Measurements from ENCODE around the gene MBD3L2B. TPM values are rescaled to one million over a fixed set of nuclear protein-coding genes. Genes with fewer than 3 reads are reported as not detected.
"Not testable (repeated sequence)": the region's sequence is repeated elsewhere in the genome, so short reads cannot be mapped to it uniquely, and the experiment has no call there.

MBD3L2B gene
- total and polyA plus RNA-seq, 4 donors = not detected

DNA sequence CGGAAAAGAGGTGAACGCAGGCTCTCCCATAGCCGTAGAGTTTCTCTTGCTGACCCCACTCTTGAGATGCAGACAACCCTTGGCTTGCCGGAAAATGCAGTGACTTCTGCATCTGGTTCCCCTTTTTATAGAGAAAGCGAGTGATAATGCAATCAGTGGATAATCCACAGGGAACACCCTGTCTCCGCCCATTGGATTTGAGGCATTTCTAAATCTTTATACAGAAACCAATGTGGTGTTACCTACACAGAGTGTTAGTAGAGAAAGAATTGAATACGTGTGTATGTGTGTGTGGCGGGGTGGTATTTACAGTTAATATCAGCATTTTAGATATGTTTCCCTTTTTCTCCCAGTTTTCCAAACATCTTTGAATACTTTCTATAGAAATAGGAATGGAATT lies 37.3 kb upstream of the MBD3L2B start, which contains the start of gene MBD3L3:
Gene MBD3L3 (minus strand): TSS at position 101 of the 400 bp plus-strand sequence. CDS start 71 bp downstream, at position 30.
- H3K4me1 ChIP-seq (ENCODE audit: control insufficient read depth, insufficient read depth, low read length); H3K4me3 ChIP-seq (ENCODE audit: low read depth, low read length); H3K27ac ChIP-seq (ENCODE audit: low read depth, low read length); DNase-seq (ENCODE audit: low read depth in 4 of 6, low spot score in 6 of 6); H3K9me3 ChIP-seq (ENCODE audit: control insufficient read depth, insufficient read depth, low read length); H3K27me3 ChIP-seq (ENCODE audit: control insufficient read depth, insufficient read depth, low read length); H3K36me3 ChIP-seq (ENCODE audit: control insufficient read depth, insufficient read depth, low read length): not testable (repeated sequence)
- no CpG with 5 or more reads among the region's 8 CpGs for WGBS (ENCODE audit: insufficient coverage)

GRCh38 chr19:7056371-7056770 lies 35.1 kb upstream of the MBD3L2B start:
- no CpG with 5 or more reads among the region's 16 CpGs for WGBS (ENCODE audit: insufficient coverage)
- H3K4me3 ChIP-seq (ENCODE audit: low read depth, low read length); H3K27me3 ChIP-seq (ENCODE audit: control insufficient read depth, insufficient read depth, low read length); DNase-seq (ENCODE audit: low read depth in 4 of 6, low spot score in 6 of 6); H3K9me3 ChIP-seq (ENCODE audit: control insufficient read depth, insufficient read depth, low read length); H3K4me1 ChIP-seq (ENCODE audit: control insufficient read depth, insufficient read depth, low read length); H3K27ac ChIP-seq (ENCODE audit: low read depth, low read length); H3K36me3 ChIP-seq (ENCODE audit: control insufficient read depth, insufficient read depth, low read length): not testable (repeated sequence)

GRCh38 chr19:7055679-7056078 lies 34.4 kb upstream of the MBD3L2B start:
- H3K27me3 ChIP-seq (ENCODE audit: control insufficient read depth, insufficient read depth, low read length); H3K4me1 ChIP-seq (ENCODE audit: control insufficient read depth, insufficient read depth, low read length); H3K4me3 ChIP-seq (ENCODE audit: low read depth, low read length); H3K36me3 ChIP-seq (ENCODE audit: control insufficient read depth, insufficient read depth, low read length); DNase-seq (ENCODE audit: low read depth in 4 of 6, low spot score in 6 of 6); H3K9me3 ChIP-seq (ENCODE audit: control insufficient read depth, insufficient read depth, low read length); H3K27ac ChIP-seq (ENCODE audit: low read depth, low read length): not testable (repeated sequence)
- WGBS (ENCODE audit: insufficient coverage) = 74% methylated on average over 3 of the region's 14 CpGs

GRCh38 chr19:7054635-7055368 lies 33.6 kb upstream of the MBD3L2B start:
- H3K4me3 ChIP-seq (ENCODE audit: low read depth, low read length); H3K27ac ChIP-seq (ENCODE audit: low read depth, low read length); H3K4me1 ChIP-seq (ENCODE audit: control insufficient read depth, insufficient read depth, low read length); H3K9me3 ChIP-seq (ENCODE audit: control insufficient read depth, insufficient read depth, low read length); H3K36me3 ChIP-seq (ENCODE audit: control insufficient read depth, insufficient read depth, low read length); H3K27me3 ChIP-seq (ENCODE audit: control insufficient read depth, insufficient read depth, low read length); DNase-seq (ENCODE audit: low read depth in 4 of 6, low spot score in 6 of 6): not testable (repeated sequence)
- WGBS (ENCODE audit: insufficient coverage) = no CpG with 5 or more reads among the region's 14 CpGs

DNA sequence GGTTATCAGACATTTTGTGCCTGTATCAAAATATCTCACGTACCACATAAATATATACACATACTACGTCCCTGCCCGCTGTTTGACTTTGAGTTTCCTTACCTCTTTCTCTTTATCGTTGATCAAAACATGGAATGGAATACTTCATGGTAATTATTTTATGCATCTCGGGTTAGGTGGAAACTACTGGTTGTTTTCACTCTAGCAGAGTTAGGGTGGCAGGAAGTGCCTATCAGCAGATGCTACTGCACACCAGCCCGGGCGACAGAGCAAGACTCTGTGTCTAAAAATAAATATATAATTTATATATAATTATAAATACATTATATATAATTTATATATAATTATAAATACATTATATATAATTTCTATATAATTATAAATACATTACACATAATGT lies 31.7 kb upstream of the MBD3L2B start:
- no CpG with 5 or more reads among the region's 7 CpGs for WGBS (ENCODE audit: insufficient coverage)
- H3K9me3 ChIP-seq (ENCODE audit: control insufficient read depth, insufficient read depth, low read length); H3K36me3 ChIP-seq (ENCODE audit: control insufficient read depth, insufficient read depth, low read length); H3K27ac ChIP-seq (ENCODE audit: low read depth, low read length); H3K4me3 ChIP-seq (ENCODE audit: low read depth, low read length); H3K27me3 ChIP-seq (ENCODE audit: control insufficient read depth, insufficient read depth, low read length); H3K4me1 ChIP-seq (ENCODE audit: control insufficient read depth, insufficient read depth, low read length); DNase-seq (ENCODE audit: low read depth in 4 of 6, low spot score in 6 of 6): not testable (repeated sequence)

DNA sequence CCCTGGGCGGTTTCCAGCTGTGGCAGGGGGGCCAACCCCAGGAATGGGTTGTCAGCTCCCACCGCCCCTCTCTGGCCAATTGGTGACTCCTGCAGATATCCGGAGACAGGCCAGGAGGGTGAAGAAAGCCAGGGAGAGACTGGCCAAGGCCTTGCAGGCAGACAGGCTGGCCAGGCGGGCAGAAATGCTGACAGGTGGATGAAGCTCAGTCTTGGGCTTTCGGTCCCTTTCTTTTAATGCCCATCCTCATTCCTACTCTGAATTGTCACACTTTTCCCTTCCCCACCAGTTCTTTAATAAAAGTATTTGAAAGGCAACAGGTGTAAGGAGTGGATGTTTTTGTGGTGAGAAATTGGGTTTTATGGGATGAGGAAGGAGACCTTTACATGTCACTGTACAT lies 30.2 kb upstream of the MBD3L2B start:
- not testable (repeated sequence) for H3K9me3 ChIP-seq (ENCODE audit: control insufficient read depth, insufficient read depth, low read length); H3K4me3 ChIP-seq (ENCODE audit: low read depth, low read length); H3K27me3 ChIP-seq (ENCODE audit: control insufficient read depth, insufficient read depth, low read length); H3K4me1 ChIP-seq (ENCODE audit: control insufficient read depth, insufficient read depth, low read length); H3K36me3 ChIP-seq (ENCODE audit: control insufficient read depth, insufficient read depth, low read length); DNase-seq (ENCODE audit: low read depth in 4 of 6, low spot score in 6 of 6); H3K27ac ChIP-seq (ENCODE audit: low read depth, low read length)
- WGBS (ENCODE audit: insufficient coverage) = no CpG with 5 or more reads among the region's 5 CpGs

- not testable (repeated sequence) for H3K4me1 ChIP-seq (ENCODE audit: control insufficient read depth, insufficient read depth, low read length); DNase-seq (ENCODE audit: low read depth in 4 of 6, low spot score in 6 of 6); H3K36me3 ChIP-seq (ENCODE audit: control insufficient read depth, insufficient read depth, low read length); H3K27me3 ChIP-seq (ENCODE audit: control insufficient read depth, insufficient read depth, low read length); H3K4me3 ChIP-seq (ENCODE audit: low read depth, low read length); H3K9me3 ChIP-seq (ENCODE audit: control insufficient read depth, insufficient read depth, low read length); H3K27ac ChIP-seq (ENCODE audit: low read depth, low read length)
- WGBS (ENCODE audit: insufficient coverage) = no CpG with 5 or more reads among the region's 7 CpGs
These were observed 27.8 kb upstream of the MBD3L2B start, which contains the start of gene MBD3L2 for GRCh38 chr19:7049021-7049420. MBD3L2 (plus strand) TSS chr19:7049321; CDS start chr19:7049374, 53 bp downstream.

GRCh38 chr19:7041563-7041962 lies 20.3 kb upstream of the MBD3L2B start:
- H3K27me3 ChIP-seq (ENCODE audit: control insufficient read depth, insufficient read depth, low read length); H3K9me3 ChIP-seq (ENCODE audit: control insufficient read depth, insufficient read depth, low read length); H3K27ac ChIP-seq (ENCODE audit: low read depth, low read length); DNase-seq (ENCODE audit: low read depth in 4 of 6, low spot score in 6 of 6); H3K36me3 ChIP-seq (ENCODE audit: control insufficient read depth, insufficient read depth, low read length); H3K4me3 ChIP-seq (ENCODE audit: low read depth, low read length); H3K4me1 ChIP-seq (ENCODE audit: control insufficient read depth, insufficient read depth, low read length): not testable (repeated sequence)
- WGBS (ENCODE audit: insufficient coverage) = no CpG with 5 or more reads among the region's 2 CpGs

GRCh38 chr19:7040079-7040478 lies 18.8 kb upstream of the MBD3L2B start, which contains the start of gene MBD3L4:
MBD3L4 (minus strand) TSS chr19:7040179; CDS start chr19:7040144, 35 bp downstream.
- H3K27me3 ChIP-seq (ENCODE audit: control insufficient read depth, insufficient read depth, low read length); H3K4me1 ChIP-seq (ENCODE audit: control insufficient read depth, insufficient read depth, low read length); H3K4me3 ChIP-seq (ENCODE audit: low read depth, low read length); H3K27ac ChIP-seq (ENCODE audit: low read depth, low read length); H3K36me3 ChIP-seq (ENCODE audit: control insufficient read depth, insufficient read depth, low read length); H3K9me3 ChIP-seq (ENCODE audit: control insufficient read depth, insufficient read depth, low read length); DNase-seq (ENCODE audit: low read depth in 4 of 6, low spot score in 6 of 6): not testable (repeated sequence)
- WGBS (ENCODE audit: insufficient coverage) = no CpG with 5 or more reads among the region's 9 CpGs

GRCh38 chr19:7030278-7030677 lies 9.0 kb upstream of the MBD3L2B start, which contains the start of gene MBD3L5:
MBD3L5 (plus strand) TSS chr19:7030578; CDS start chr19:7030612, 34 bp downstream.
- H3K4me3 ChIP-seq (ENCODE audit: low read depth, low read length); DNase-seq (ENCODE audit: low read depth in 4 of 6, low spot score in 6 of 6); H3K27ac ChIP-seq (ENCODE audit: low read depth, low read length); H3K9me3 ChIP-seq (ENCODE audit: control insufficient read depth, insufficient read depth, low read length); H3K36me3 ChIP-seq (ENCODE audit: control insufficient read depth, insufficient read depth, low read length); H3K27me3 ChIP-seq (ENCODE audit: control insufficient read depth, insufficient read depth, low read length); H3K4me1 ChIP-seq (ENCODE audit: control insufficient read depth, insufficient read depth, low read length): not testable (repeated sequence)
- no CpG with 5 or more reads among the region's 9 CpGs for WGBS (ENCODE audit: insufficient coverage)

All from spinal cord (tissue), 10 donors.